Occipital lobe (tissue), 1 donor: ENCODE data around the gene WDR73. TPM values are rescaled to one million over a fixed set of nuclear protein-coding genes. Genes with fewer than 3 reads are reported as not detected.

Experiments
- total RNA-seq: library from RNA; depleted of rRNA; stranded (reverse); fragments of >200 nt; gene quantifications from one replicate; pipeline ENCODE4 v1.2.3, GENCODE V29; 2014

The WDR73 gene
- total RNA-seq, 1 donor from 2014 or later, result 25.7 TPM

Other genes with a start within 250 kb of the WDR73 start
- gene ZSCAN2, start 53.3 kb downstream of the WDR73 start, total RNA-seq, result 32.6 TPM
- 1.9 TPM for gene NMB, start 3.9 kb upstream of the WDR73 start, total RNA-seq
- 68.9 TPM for gene SEC11A, start 61.9 kb upstream of the WDR73 start, total RNA-seq
- 6.4 TPM for gene ZNF592, start 94.3 kb upstream of the WDR73 start, total RNA-seq
- gene ALPK3, start 163.1 kb upstream of the WDR73 start, total RNA-seq, result 1.6 TPM
- gene SLC28A1, start 230.4 kb upstream of the WDR73 start, total RNA-seq, result not detected